Right atrium auricular region (tissue), 2 donors: ENCODE results near the gene SPARC. TPM values are rescaled to one million over a fixed set of nuclear protein-coding genes. Genes with fewer than 3 reads are reported as not detected.

Experiments
- DNase-seq: peaks from one replicate; pipeline ENCODE4 v3.0.0-alpha.2; 2019; ENCODE audit warnings: low spot score
- H3K27ac ChIP-seq, 2 donors: fragments of 200-600 bp; sonication (generic); 1 replicate in 1 of 2; 2 replicates in 1 of 2; pipeline ENCODE4 v1.5.1; 2016 to 2019
- H3K27me3 ChIP-seq, 2 donors: fragments of 200-600 bp; sonication (generic); one replicate each; pipeline versions ENCODE4 v1.5.1 to v1.6.0; 2017 to 2019
- H3K36me3 ChIP-seq: fragments of 200-600 bp; sonication (generic); one replicate; pipeline ENCODE4 v1.5.1; 2016
- H3K4me1 ChIP-seq, 2 donors: fragments of 200-600 bp; sonication (generic); one replicate each; pipeline versions ENCODE4 v1.5.1 to v1.6.0; 2017 to 2019
- H3K4me3 ChIP-seq, 2 donors: fragments of 200-600 bp; sonication (generic); 1 replicate in 1 of 2; 2 replicates in 1 of 2; pipeline ENCODE4 v1.5.1; 2017 to 2019; ENCODE audit warnings: mild to moderate bottlenecking in 1 of 2, moderate library complexity in 1 of 2
- H3K9me3 ChIP-seq, 2 donors: fragments of 200-600 bp; sonication (generic); one replicate each; pipeline ENCODE4 v1.5.1; 2019
- total RNA-seq, 2 donors: library from RNA; depleted of rRNA; stranded (reverse); fragments of >200 nt; gene quantifications; one replicate each; pipeline ENCODE4 v1.1.0, GENCODE V29; 2016
- TF ChIP-seq, protein P1 (sequence below), 2 donors: fragments of 200-600 bp; sonication (generic); IDR thresholded peaks; one replicate each; pipeline ENCODE4 v1.5.1; 2019; ENCODE audit warnings: antibody characterized with exemption in 2 of 2

The SPARC gene
- total RNA-seq, 2 donors from 2014 or later: 292 to 567 TPM

DNA sequence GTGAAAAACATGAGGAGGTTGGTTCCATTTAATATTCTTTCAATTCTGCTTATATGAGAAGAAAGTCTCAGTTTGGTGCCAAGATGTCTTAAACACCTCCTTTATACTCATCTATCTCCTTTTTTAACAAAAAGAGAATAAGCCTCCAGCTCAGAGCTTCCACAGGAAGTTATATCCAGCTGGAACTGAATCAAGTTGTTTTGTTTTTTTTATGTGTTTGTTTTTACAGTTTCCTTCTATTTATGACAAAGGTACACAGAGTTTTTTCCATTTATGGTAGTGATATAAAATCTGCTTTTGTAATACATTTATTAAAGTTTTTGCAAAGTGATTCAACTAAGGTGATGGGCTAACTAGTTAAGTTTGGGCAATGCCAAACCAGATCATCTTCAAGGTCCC, 10.4 kb downstream of the SPARC start:
- TF ChIP-seq, protein P1, sequence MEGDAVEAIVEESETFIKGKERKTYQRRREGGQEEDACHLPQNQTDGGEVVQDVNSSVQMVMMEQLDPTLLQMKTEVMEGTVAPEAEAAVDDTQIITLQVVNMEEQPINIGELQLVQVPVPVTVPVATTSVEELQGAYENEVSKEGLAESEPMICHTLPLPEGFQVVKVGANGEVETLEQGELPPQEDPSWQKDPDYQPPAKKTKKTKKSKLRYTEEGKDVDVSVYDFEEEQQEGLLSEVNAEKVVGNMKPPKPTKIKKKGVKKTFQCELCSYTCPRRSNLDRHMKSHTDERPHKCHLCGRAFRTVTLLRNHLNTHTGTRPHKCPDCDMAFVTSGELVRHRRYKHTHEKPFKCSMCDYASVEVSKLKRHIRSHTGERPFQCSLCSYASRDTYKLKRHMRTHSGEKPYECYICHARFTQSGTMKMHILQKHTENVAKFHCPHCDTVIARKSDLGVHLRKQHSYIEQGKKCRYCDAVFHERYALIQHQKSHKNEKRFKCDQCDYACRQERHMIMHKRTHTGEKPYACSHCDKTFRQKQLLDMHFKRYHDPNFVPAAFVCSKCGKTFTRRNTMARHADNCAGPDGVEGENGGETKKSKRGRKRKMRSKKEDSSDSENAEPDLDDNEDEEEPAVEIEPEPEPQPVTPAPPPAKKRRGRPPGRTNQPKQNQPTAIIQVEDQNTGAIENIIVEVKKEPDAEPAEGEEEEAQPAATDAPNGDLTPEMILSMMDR (IDR thresholded peaks at IDR 0.05): no peak
- Histone ChIP-seq H3K9me3 (no peaks in the 10 kb centered on the region), H3K27me3 (no peaks in the 10 kb centered on the region), H3K36me3 (peaks cover 40% of the 10 kb centered on the region), H3K27ac (peak overlapping the region; percentile 82 to 92), H3K4me3 (peak overlapping the region in 1 of 2 donors; percentile 8), H3K4me1 (peaks cover 0 to 98% of the 10 kb centered on the region in 2 donors)
- no peak for DNase-seq

DNA sequence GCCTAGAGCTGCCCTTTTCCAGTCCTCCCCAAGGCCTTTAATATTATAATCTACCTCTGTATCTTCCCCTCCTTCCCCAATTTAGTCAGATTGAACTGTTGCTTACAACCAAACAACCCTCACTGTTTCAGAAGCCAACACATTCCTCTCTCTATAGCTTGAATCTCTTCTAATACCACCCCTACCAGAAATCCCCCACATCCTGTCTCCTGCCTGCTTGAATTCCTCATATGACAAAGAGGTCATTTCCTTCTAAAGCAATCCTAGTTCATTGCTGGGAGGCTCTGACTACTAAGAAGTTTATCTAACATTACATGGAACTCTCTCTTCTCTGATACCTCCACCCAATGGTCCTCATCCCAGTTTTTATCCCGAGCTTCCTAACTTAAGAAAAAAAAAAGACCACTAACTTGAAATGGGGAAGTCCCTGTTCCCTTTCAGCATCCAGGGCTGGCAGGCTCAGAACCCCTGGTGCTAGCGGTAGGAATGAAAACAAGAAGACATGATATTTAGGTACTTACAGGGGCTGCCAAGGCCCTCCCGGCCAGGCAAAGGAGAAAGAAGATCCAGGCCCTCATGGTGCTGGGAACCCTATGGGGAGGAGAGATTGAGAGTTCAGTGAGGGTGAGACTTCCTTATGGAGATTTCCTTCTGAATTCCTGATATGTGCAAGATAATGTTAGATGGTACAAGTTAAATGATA, 11.0 kb downstream of the SPARC start:
- DNase-seq: no peak
- Histone ChIP-seq H3K27me3 (no peaks in the 10 kb centered on the region), H3K4me3 (peak overlapping the region in 1 of 2 donors; percentile 8), H3K27ac (peak overlapping the region; percentile 82 to 92), H3K36me3 (peaks cover 45% of the 10 kb centered on the region), H3K4me1 (peaks cover 0 to 98% of the 10 kb centered on the region in 2 donors), H3K9me3 (no peaks in the 10 kb centered on the region)
- TF ChIP-seq, protein P1 (IDR thresholded peaks at IDR 0.05): no peak

DNA sequence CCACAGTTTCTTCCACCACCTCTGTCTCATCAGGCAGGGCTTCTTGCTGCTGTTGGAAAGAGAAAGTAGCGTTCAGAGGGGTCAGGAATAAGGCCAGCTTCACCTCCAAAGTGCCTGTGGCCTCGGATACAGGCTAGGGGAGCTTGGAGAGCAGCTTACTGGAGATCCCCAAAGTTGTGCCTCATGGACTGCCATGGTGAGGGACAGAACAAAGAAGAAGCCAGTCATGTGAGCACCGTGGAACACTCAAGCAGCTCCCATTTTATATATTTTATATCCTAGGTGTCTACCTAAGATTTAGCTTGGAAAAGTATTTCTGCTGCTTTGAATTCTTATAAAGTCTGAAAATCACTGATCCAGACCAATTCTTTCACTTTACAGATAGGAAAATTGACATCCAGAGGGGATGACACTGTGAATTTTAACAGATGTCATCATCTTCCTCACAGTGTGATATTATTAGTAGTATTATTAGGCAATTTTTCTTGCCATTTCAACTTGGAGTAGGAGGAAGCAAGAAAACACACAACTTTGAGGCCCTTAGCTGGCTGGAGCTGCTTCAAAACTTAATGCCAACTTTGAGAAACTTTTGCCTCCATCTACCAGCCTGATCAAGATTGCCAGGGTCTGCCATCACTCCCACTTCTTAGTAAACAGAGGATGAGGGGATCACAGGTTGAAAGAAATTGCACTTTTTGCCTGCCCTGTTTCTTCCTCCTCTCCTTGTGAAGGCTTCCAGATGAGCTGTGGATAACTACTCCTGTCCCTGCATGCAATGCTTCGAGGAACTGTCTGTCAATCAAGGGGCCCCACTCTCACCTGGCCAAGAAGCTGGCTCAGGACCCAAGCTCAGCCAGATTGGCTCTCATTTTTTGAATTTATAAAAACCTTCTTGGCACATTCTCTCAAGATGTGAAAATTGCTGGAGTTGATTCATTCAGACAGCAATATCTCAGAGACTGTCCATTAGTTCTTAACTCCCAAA, 11.8 kb downstream of the SPARC start:
- Histone ChIP-seq H3K27ac (peak overlapping the region; percentile 82 to 92), H3K9me3 (no peaks in the 10 kb centered on the region), H3K4me3 (no peak overlapping the region), H3K36me3 (peaks cover 54% of the 10 kb centered on the region), H3K27me3 (no peaks in the 10 kb centered on the region), H3K4me1 (peaks cover 0 to 100% of the 10 kb centered on the region in 2 donors)
- TF ChIP-seq, protein P1 (IDR thresholded peaks at IDR 0.05): no peak
- no peak for DNase-seq

DNA sequence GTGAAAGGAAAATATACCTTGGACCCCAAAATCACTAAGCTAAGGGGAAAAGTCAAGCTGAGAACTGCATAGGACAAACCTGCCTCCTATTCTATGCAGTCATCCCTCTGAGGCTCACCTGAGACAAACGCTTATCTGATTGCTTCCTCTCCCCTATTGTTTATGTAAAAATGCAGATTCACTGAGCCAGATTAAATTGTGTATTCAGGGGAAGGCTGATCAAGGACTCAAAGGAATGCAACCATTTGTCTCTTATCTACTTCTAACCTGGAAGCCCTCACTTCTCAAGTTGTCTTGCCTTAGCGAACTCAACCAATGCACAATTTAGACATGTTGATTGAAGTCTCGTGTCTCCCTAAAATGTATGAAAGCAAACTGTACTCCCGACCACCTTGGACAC, 13.3 kb downstream of the SPARC start:
- no peak for DNase-seq
- H3K4me3 ChIP-seq: no peak overlapping the region
- H3K27ac ChIP-seq: peak overlapping the region; percentile 82 to 92
- no peaks in the 10 kb centered on the region for H3K9me3 ChIP-seq
- peaks cover 0 to 100% of the 10 kb centered on the region in 2 donors for H3K4me1 ChIP-seq
- TF ChIP-seq, protein P1 (IDR thresholded peaks at IDR 0.05): no peak
- peaks cover 67% of the 10 kb centered on the region for H3K36me3 ChIP-seq
- H3K27me3 ChIP-seq: no peaks in the 10 kb centered on the region

DNA sequence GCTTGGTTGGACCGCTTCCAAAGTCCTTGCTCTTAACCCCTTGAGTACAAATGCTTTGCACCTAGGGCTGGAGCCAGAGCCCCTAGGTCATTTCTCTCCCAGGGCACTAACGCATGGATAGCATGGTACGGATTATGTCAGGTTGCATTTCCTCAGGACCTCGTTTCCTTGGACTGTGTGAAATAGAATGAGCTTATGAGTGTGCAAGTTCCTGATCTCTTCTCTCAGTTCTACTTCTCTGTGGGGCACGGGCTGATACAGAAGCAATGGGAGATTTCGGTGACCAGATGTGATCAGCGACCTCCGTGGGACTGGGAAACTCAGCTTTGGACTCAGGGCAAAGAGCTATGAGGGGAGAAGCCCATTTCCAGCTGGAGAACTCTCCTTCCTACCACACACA, 14.2 kb downstream of the SPARC start:
- TF ChIP-seq, protein P1 (IDR thresholded peaks at IDR 0.05): no peak
- H3K27me3 ChIP-seq: no peaks in the 10 kb centered on the region
- peaks cover 0 to 100% of the 10 kb centered on the region in 2 donors for H3K4me1 ChIP-seq
- H3K9me3 ChIP-seq: no peaks in the 10 kb centered on the region
- peak overlapping the region; percentile 82 to 92 for H3K27ac ChIP-seq
- DNase-seq: no peak
- H3K36me3 ChIP-seq: peaks cover 75% of the 10 kb centered on the region
- H3K4me3 ChIP-seq: no peak overlapping the region
